Lower lobe of right lung (tissue), 2 donors: ENCODE data around the gene UBR3. TPM values are rescaled to one million over a fixed set of nuclear protein-coding genes. Genes with fewer than 3 reads are reported as not detected.
A peak's percentile ranks its signal among the peaks of the same experiment; 100 is the strongest.
"Not testable (repeated sequence)": the region's sequence is repeated elsewhere in the genome, so short reads cannot be mapped to it uniquely, and the experiment has no call there.

Source experiments
- ATAC-seq, 2 donors: fragments of 200-7000 bp; cut with Tn5 transposase; one replicate each; pipeline ENCODE4 v1.9.1; 2020 to 2022; ENCODE audit warnings: mild to moderate bottlenecking in 2 of 2, moderate library complexity in 2 of 2
- DNase-seq: peaks from one replicate; pipeline ENCODE4 v3.0.0-alpha.2; 2020
- H3K27ac ChIP-seq: fragments of 200-600 bp; one replicate; pipeline ENCODE4 v1.8.0; 2022
- H3K27me3 ChIP-seq: fragments of 200-600 bp; one replicate; pipeline ENCODE4 v1.8.0; 2022; ENCODE audit warnings: low read depth
- H3K36me3 ChIP-seq: fragments of 200-600 bp; one replicate; pipeline ENCODE4 v1.8.0; 2022; ENCODE audit warnings: mild to moderate bottlenecking
- H3K4me1 ChIP-seq: fragments of 200-600 bp; one replicate; pipeline ENCODE4 v1.8.0; 2022
- H3K4me3 ChIP-seq: fragments of 200-600 bp; one replicate; pipeline ENCODE4 v1.8.0; 2022; ENCODE audit warnings: mild to moderate bottlenecking
- H3K9me3 ChIP-seq: fragments of 200-600 bp; one replicate; pipeline ENCODE4 v1.8.0; 2022
- intact Hi-C: fragments of 100-400 bp; cut with DNase I; formaldehyde crosslinking; loops from one replicate; pipeline ENCODE4 v1.11.0; 2022
- total RNA-seq: library from RNA; stranded (reverse); fragmentation: NEBNext Ultra II Directional; extraction: Animal tissue kit (Norgen Biotek cat#: 25700); gene quantifications from one replicate; pipeline ENCODE4 v1.2.1, GENCODE V29; 2021
- TF ChIP-seq, protein P1 (sequence below): fragments of 200-600 bp; IDR thresholded peaks from one replicate; pipeline ENCODE4 v1.8.0; 2022; ENCODE audit warnings: antibody characterized with exemption, mild to moderate bottlenecking
- donor health status: DM: no; HTN: yes; CAD: no; lungs with severe emphysema.

The UBR3 gene
- total RNA-seq, 1 donor from 2014 or later: 46.7 TPM

DNA sequence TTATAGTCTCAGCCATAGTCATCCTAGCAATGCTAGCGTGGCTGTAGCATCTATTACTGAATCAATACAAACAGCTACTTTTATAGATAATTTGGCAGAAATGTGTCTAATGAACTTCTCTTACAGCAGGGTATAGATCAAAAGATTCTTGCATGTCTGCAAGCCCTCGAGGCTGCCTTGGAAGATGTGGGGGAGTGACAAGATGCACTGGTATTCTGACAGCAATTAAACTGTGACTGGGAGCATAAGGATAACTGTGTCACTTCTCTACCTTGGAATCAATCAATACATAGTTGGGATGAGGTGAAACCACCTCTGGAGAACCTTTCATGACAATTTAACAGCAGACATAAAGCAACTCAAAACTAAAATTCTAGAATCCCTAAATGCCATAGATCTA, 291.4 kb downstream of the UBR3 start:
- intact Hi-C loops: no loop called here
- no peaks in the 10 kb centered on the region for H3K4me1 ChIP-seq
- DNase-seq: no peak
- no peak overlapping the region for H3K27ac ChIP-seq
- H3K9me3 ChIP-seq: no peaks in the 10 kb centered on the region
- H3K36me3 ChIP-seq: no peaks in the 10 kb centered on the region
- no peak overlapping the region for H3K4me3 ChIP-seq
- TF ChIP-seq, protein P1, sequence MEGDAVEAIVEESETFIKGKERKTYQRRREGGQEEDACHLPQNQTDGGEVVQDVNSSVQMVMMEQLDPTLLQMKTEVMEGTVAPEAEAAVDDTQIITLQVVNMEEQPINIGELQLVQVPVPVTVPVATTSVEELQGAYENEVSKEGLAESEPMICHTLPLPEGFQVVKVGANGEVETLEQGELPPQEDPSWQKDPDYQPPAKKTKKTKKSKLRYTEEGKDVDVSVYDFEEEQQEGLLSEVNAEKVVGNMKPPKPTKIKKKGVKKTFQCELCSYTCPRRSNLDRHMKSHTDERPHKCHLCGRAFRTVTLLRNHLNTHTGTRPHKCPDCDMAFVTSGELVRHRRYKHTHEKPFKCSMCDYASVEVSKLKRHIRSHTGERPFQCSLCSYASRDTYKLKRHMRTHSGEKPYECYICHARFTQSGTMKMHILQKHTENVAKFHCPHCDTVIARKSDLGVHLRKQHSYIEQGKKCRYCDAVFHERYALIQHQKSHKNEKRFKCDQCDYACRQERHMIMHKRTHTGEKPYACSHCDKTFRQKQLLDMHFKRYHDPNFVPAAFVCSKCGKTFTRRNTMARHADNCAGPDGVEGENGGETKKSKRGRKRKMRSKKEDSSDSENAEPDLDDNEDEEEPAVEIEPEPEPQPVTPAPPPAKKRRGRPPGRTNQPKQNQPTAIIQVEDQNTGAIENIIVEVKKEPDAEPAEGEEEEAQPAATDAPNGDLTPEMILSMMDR: no peak
- no peak for ATAC-seq
- no peaks in the 10 kb centered on the region for H3K27me3 ChIP-seq

DNA sequence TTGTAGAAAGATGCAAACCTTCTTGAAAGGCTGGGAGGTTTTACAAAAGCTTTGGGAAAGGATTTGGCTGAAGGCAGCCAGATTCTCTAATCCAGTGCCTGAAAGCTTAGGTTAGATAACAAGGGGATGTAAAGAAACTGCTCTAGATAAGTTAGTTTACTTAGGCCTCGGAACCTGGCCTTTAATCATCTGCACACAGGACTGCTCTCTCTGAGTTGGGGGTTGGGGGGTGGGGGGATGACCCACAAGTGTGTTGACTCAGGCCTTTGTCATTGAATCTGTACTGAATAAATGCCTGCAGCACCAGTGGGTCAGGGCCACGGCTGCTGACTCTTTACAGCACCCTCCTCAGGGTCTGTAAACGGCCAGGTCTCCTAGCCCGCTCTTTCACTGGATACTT, 292.1 kb downstream of the UBR3 start:
- intact Hi-C loops, H3K4me1 ChIP-seq, H3K36me3 ChIP-seq, H3K4me3 ChIP-seq, H3K9me3 ChIP-seq, H3K27ac ChIP-seq, H3K27me3 ChIP-seq, ATAC-seq, DNase-seq: not testable (repeated sequence)

DNA sequence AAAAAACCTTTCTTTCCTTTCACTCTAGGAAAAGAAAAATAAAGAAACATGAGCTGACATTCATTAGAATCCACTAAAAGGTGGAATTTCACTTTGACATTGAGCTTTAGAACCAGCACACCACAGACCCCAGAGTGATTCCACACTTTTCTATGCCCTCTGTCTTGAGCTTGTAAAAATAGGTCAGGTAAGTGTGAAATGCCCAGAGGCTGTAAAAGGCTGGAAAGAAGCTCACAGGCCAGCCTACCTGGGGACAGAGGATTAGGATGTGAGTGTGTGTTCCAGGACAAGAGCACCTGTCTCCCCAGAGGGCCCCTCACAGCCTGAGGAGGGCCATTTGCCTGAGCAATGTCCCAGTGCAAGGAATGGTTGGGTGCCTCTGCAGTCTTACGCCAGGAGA, 294.4 kb downstream of the UBR3 start:
- no peaks in the 10 kb centered on the region for H3K4me1 ChIP-seq
- intact Hi-C loops: no loop called here
- ATAC-seq: no peak
- no peak overlapping the region for H3K27ac ChIP-seq
- TF ChIP-seq, protein P1: no peak
- H3K36me3 ChIP-seq: no peaks in the 10 kb centered on the region
- H3K27me3 ChIP-seq: no peaks in the 10 kb centered on the region
- no peak for DNase-seq
- no peak overlapping the region for H3K4me3 ChIP-seq
- no peaks in the 10 kb centered on the region for H3K9me3 ChIP-seq

DNA sequence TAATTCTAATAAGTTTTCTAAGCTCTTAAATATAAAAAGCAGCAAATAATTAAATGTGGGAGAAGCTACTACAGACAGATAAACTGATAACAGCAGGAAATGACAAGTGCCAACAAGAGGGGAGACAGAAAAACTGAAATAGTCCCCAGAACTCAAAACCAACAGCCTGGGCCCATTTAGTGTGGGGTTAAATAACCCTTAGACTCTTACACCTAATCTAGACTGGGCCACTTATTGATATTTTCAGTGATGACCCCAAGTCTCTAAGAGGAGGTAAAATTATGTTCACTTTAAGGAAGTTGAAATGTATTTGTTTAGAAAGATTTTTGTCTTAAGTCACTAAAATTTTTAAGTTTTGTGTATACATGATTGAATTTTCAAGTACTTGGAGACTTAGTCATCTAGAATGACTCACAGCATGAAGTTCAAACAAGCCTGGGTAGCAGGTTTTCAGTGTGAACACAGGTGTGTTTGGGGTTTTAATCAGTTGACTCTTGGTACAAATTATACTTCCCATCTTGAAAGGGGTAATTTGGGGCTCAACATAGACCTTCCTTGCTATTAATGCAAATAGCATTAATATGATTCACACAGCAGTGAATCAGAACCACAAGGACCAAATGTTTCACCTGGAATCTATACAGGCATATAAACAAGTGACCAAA, 295.8 kb downstream of the UBR3 start:
- TF ChIP-seq, protein P1: no peak
- peak; percentile 32 to 71 for ATAC-seq
- no peak for DNase-seq
- intact Hi-C loops: no loop called here
- Histone ChIP-seq H3K27ac (no peak overlapping the region), H3K27me3 (no peaks in the 10 kb centered on the region), H3K9me3 (no peaks in the 10 kb centered on the region), H3K4me3 (no peak overlapping the region), H3K4me1 (no peaks in the 10 kb centered on the region), H3K36me3 (no peaks in the 10 kb centered on the region)

DNA sequence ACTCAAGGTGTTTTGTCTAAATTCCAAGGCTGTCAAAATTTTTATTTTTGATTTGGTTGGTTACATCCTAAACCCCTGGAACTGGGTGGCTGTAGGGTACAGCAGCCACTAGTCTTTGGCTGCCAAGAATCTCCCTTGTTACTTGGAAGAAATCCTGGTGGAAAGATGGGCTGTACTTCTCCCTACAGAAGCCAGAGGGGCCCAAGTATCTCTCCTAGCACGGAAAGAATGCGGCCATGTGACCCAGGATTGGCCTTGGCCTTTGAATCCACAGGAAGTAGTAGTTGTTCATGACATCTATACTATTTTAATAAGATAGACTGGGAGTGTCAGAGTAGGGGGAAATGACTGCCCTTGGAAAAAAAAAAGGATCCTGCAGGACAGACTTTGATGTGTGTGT, 296.3 kb downstream of the UBR3 start:
- Histone ChIP-seq H3K36me3 (no peaks in the 10 kb centered on the region), H3K4me1 (no peaks in the 10 kb centered on the region), H3K9me3 (no peaks in the 10 kb centered on the region), H3K4me3 (no peak overlapping the region), H3K27ac (no peak overlapping the region), H3K27me3 (no peaks in the 10 kb centered on the region)
- intact Hi-C loops: no loop called here
- TF ChIP-seq, protein P1: no peak
- ATAC-seq (no peak), DNase-seq (no peak)

DNA sequence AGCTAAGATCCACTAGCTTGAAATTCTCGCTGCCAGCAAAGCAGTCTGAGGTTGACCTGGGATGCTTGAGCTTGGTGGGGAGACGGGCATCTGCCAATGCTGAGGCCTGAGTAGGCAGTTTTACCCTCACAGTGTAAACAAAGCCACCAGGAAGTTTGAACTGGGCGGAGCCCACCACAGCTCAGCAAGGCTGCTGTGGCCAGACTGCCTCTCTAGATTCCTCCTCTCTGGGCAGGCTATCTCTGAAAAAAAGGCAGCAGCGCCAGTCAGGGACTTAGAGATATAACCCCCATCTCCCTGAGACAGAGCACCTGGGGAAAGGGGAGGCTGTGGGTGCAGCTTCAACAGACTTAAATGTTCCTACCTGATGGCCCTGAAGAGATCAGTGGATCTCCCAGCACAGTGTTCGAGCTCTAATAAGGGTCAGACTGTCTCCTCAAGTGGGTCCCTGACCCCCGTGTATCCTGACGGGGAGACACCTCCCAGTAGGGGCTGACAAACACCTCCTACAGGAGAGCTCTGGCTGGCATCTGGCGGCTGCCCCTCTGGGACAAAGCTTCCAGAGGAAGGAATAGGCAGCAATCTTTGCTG, 299.0 kb downstream of the UBR3 start:
- H3K36me3 ChIP-seq, ATAC-seq, intact Hi-C loops, H3K27ac ChIP-seq, H3K9me3 ChIP-seq, H3K4me1 ChIP-seq, DNase-seq, H3K27me3 ChIP-seq, H3K4me3 ChIP-seq: not testable (repeated sequence)

Other genes starting within 250 kb of the UBR3 start
- 51.7 TPM for gene PPIG, start 243.1 kb upstream of the UBR3 start, total RNA-seq
- gene CFAP210, start 133.0 kb upstream of the UBR3 start, total RNA-seq: 0.95 TPM
- gene PHOSPHO2, start 133.0 kb upstream of the UBR3 start, total RNA-seq: 6.1 TPM
- 8.8 TPM for gene KLHL23, start 93.6 kb upstream of the UBR3 start, total RNA-seq
- gene SSB, start 28.6 kb upstream of the UBR3 start, total RNA-seq: 76.3 TPM
- 33.2 TPM for gene METTL5, start 2.5 kb upstream of the UBR3 start, total RNA-seq